Globus pallidus (tissue), 1 donor: ENCODE results near the gene HOXD3.

Experiments
- DNase-seq: peaks from one replicate; pipeline ENCODE4 v3.0.0-alpha.2; 2015; ENCODE audit warnings: low spot score

The HOXD3 gene

GRCh38 chr2:176121190-176122051 lies 35.7 kb upstream of the HOXD3 start:
- no peak for DNase-seq

- no peak for DNase-seq
These were observed 34.9 kb upstream of the HOXD3 start for GRCh38 chr2:176122052-176122682.

- DNase-seq, result no peak
These were observed 34.3 kb upstream of the HOXD3 start, which contains the start of gene HOXD9 for GRCh38 chr2:176122683-176123410. Gene HOXD9, plus strand, starts transcription at chr2:176122719. Its CDS starts 50 bp downstream, at chr2:176122769.

GRCh38 chr2:176123411-176124109 lies 33.5 kb upstream of the HOXD3 start:
- DNase-seq, result no peak

- no peak for DNase-seq
These were observed 32.8 kb upstream of the HOXD3 start for GRCh38 chr2:176124110-176124946.

GRCh38 chr2:176124947-176125771 lies 31.9 kb upstream of the HOXD3 start:
- DNase-seq, result no peak

GRCh38 chr2:176125772-176126054 lies 31.4 kb upstream of the HOXD3 start:
- no peak for DNase-seq

- DNase-seq, result peak; percentile 71
These were observed 30.0 kb upstream of the HOXD3 start for GRCh38 chr2:176126929-176127773.

GRCh38 chr2:176127774-176128072 lies 29.4 kb upstream of the HOXD3 start:
- DNase-seq, result no peak

- DNase-seq, result no peak
These were observed 28.7 kb upstream of the HOXD3 start for GRCh38 chr2:176128172-176128981.

- no peak for DNase-seq
These were observed 27.9 kb upstream of the HOXD3 start, which contains the start of gene HOXD8 for GRCh38 chr2:176128982-176129796. Gene HOXD8, plus strand, starts transcription at chr2:176129705. Its CDS starts 662 bp downstream, at chr2:176130367.

GRCh38 chr2:176129813-176130146 lies 27.3 kb upstream of the HOXD3 start:
- no peak for DNase-seq

- DNase-seq, result no peak
These were observed 26.8 kb upstream of the HOXD3 start for GRCh38 chr2:176130147-176130956.

- DNase-seq, result no peak
These were observed 25.9 kb upstream of the HOXD3 start for GRCh38 chr2:176130957-176131847.

- no peak for DNase-seq
These were observed 25.3 kb upstream of the HOXD3 start for GRCh38 chr2:176131848-176132158.
